GM18520 (cell line): Measurements from ENCODE around the gene KNDC1.
"Not testable (repeated sequence)": the region's sequence is repeated elsewhere in the genome, so short reads cannot be mapped to it uniquely, and the experiment has no call there.

Experiments used
- ATAC-seq: cut with Tn5 transposase; IDR thresholded peaks from one replicate; pipeline ENCODE4 v1.9.1; 2021; ENCODE audit not compliant: unreplicated experiment

The KNDC1 gene

DNA sequence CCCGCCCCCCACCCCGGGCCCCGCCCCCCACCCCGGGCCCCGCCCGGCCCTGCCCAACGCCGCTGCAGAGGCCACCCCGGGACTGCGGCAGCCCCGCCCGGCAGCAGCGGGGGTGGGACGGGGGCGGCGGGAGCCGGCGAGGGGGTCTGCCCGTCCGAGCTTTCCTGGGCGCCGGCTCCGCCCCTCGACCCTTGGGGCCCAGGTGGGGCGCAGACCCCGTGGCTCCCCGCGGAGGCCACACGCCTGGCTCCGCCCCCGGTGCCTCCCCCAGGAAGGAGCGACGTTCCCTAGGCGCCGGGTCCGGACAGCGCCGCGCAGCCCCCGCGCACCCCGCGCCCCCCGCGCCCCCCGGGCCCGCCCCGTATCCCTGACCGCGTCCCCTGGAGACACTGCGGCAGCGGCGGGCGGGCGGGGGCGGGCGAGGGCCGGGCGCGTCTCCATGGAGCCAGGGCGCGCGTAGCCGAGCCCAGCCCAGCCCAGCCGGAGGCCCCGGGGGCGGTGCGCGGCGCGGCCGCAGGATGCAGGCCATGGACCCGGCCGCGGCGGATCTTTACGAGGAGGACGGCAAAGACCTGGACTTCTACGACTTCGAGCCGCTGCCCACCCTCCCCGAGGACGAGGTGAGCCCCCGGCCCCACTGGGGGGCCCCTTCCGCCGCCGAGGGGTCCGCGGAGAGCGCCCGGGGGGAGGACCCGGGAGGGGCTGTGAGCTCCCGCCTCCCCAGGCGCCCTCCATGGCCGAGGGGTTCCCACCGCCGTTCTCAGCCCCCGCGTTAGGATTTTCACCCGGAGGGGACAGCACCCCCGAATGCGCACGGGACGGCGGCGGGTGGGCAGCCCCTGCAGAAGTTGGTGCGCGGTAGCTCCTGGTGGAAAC lies at the start of gene KNDC1:
Gene KNDC1, plus strand, starts transcription at position 270 of the 876 bp plus-strand sequence. Its CDS starts 249 bp downstream, at position 519.
- ATAC-seq: no peak

GRCh38 chr10:133110609-133111275 lies 49.3 kb upstream of the KNDC1 start:
- no peak for ATAC-seq

DNA sequence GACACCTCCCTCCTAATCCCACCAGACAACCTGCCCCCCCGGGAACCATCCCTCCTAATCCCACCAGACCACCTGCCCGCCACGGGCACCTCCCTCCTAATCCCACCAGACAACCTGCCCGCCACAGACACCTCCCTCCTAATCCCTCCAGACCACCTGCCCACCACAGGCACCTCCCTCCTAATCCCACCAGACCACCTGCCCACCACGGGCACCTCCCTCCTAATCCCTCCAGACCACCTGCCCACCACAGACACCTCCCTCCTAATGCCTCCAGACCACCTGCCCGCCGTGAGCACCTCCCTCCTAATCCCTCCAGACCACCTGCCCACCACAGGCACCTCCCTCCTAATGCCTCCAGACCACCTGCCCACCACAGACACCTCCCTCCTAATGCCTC lies 48.4 kb upstream of the KNDC1 start:
- ATAC-seq: not testable (repeated sequence)

DNA sequence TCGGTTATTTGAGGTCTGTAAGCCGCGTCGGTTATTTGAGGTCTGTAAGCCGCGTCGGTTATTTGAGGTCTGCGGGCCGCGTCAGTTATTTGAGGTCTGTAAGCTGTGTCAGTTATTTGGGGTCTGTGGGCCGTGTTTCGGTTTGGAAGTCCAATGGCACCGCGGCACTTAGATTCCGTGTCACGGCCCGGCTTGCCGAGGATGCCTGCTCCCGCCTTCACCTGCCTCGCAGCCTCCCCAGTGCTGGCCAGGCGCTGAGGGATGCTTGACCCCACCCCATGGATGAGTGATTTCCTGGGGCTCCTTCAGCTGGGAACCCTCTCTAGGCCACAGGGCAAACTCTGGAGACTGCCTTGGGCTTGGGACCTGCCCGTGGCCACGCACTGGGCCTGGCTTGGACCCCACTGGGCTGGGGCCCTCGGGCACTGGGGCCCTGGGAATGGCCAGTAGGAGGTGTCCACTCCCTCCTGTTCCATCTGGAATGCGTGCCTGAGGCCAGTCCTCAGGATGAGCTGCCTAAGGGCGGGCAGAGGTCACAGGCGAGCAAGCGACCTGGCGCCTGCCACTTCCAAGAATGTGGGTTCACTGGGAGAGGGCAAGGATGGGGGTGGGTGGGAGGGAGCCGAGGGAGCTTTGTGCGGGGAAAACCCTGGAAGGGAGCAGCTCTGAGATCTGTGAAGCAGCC lies 46.7 kb upstream of the KNDC1 start:
- no peak for ATAC-seq

GRCh38 chr10:133113847-133114246 lies 46.2 kb upstream of the KNDC1 start:
- no peak for ATAC-seq

- ATAC-seq: no peak
These were observed 45.8 kb upstream of the KNDC1 start for GRCh38 chr10:133114251-133114650.

DNA sequence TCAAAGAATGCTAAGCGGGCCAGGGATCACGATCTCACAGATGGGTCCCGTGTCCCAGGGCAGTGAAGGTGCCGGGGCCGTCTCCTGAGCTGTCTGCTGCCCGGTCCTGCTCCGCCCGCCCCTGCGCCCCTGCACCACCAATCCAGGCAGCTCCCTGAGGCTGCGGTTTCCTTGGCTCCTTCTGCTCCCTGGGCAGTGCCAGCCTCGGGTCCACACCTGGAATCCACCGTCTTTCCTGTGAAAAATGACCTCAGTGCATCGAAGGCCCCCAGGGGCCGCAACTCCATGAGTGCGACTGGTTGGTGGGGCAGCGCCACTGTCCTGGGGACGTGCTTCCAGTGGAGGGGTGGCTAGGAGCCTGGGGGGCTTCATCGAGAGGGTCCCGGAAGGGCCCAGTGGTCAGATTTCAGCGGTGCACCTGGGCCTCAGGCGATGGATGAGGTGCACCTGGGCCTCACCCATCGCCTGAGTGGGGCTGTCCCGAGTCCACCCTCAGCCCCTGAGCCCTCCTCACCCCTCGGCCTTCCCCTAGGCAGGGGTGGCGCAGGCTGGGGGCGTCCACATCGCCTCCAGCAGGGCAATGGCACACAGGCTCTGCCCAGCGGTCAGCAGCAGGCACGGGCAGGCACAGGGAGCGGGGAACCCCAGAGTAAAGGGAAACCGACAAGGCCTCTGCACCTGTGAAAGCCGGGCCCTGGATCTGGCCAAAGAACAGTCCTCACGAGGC lies 45.1 kb upstream of the KNDC1 start:
- ATAC-seq: no peak

- no peak for ATAC-seq
These were observed 44.6 kb upstream of the KNDC1 start for GRCh38 chr10:133115453-133115842.

- no peak for ATAC-seq
These were observed 44.0 kb upstream of the KNDC1 start for GRCh38 chr10:133115976-133116375.

GRCh38 chr10:133116455-133116854 lies 43.6 kb upstream of the KNDC1 start:
- ATAC-seq: no peak

GRCh38 chr10:133117036-133117687 lies 42.9 kb upstream of the KNDC1 start:
- no peak for ATAC-seq

DNA sequence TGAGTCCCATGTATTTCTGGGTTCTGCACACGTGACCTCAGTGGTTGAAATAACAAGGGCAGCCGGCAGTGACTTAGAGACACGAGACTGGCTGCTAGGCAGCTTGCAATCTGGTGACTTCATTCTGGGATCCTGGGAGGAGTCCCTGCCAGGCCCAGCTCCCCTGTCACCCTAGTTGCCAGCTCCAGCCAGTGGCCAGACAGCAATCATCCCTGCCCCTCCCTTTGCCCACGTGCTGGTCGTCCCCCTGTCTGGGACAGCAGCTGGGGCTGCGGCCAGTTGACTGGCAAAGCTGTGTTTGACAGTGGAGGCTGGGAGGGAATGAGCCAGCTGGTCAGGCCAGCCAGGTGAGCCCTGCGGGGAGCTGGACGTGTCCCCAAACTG lies 42.3 kb upstream of the KNDC1 start:
- no peak for ATAC-seq

DNA sequence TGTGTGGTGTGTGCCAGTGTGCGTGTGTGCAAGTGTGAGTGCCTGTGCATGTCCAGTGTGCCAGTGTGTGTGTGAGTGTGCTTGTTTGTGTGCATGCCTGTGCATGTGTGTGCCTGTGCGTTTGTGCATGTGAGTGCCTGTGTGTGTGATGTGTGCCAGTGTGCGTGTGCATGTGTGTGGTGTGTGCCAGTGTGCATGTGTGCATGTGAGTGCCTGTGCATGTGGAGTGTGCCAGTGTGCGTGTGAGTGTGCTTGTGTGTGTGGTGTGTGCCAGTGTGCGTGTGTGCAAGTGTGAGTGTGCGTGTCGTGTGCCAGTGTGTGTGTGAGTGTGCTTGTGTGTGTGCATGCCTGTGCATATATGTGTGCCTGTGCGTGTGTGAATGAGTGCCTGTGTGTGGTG lies 38.5 kb upstream of the KNDC1 start:
- ATAC-seq: no peak

- no peak for ATAC-seq
These were observed 37.7 kb upstream of the KNDC1 start for GRCh38 chr10:133122171-133122935.

- no peak for ATAC-seq
These were observed 36.8 kb upstream of the KNDC1 start for GRCh38 chr10:133123050-133123745.

- no peak for ATAC-seq
These were observed 36.2 kb upstream of the KNDC1 start for GRCh38 chr10:133123746-133124356.

DNA sequence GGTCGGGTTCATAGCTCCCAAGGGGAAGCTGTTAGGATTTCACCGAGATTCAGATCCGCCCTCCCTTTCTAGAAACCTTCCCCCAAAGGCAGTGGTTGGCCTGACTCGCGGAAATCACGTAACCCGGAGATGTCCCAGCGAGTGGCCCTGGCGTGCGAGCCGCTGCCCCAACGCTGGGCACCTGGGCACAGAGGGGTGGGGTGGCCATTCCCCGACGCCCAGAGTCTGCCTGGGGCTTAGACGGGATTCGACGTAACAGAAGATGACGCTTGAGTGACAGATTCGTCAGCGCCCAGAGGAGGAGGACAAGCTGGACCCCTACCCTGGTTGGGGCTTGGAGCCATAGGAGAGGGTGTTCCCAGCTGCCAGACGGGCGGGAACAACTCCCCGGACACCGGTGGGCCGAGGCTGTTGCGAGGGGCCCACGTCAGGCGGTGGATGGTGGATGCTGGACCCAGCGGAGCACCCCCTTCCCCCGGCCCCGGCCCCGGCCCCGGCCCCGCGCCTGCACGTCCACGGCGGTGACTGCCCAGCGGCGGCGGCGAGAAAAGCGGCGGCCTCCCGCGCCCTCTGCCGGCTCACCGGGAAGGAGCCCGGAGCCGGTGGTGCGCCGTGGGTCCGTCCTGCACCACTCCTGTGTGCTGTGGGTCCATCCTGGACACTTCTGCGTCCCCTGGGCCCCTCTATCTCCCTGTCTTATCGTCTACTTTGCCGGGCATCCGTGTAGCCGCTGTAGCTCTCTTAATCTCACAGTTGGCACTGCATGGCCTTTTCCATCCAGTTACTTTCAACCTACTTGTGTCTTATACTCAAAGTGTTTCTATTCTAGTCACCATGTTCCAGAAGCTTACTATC lies 35.4 kb upstream of the KNDC1 start:
- no peak for ATAC-seq

DNA sequence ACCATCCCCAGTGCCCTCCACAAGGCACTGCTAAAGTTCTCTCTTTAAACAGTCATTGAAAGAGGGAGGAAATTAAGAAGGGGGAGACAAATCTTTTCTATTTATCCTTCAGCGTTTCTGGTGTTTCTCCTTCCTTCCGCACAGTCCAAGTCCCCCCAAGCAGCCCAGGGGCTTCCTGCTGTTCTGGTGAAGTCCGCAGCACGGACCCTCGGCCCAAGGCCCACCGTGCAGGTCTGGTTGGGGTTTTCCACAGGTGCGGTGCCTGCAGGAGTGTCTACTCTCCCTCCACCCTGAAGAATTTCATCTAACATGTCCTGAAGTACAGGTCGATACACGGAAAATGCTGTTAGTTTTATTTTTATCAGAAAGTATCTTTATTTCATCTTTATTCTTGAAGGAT lies 34.1 kb upstream of the KNDC1 start:
- ATAC-seq: no peak
